KMS-11 (cell line): ENCODE measurements around the gene PRR11.

Source experiments
- H2AFZ ChIP-seq: fragments of 200-600 bp; sonication (generic); 2 replicates; pipeline ENCODE4 v1.6.1; 2016; ENCODE audit warnings: antibody characterized with exemption, mixed run types, low read depth
- H3K27ac ChIP-seq: fragments of 200-600 bp; sonication (generic); 2 replicates; pipeline ENCODE4 v1.6.1; 2016; ENCODE audit warnings: mild to moderate bottlenecking, mixed run types
- H3K27me3 ChIP-seq: fragments of 200-600 bp; sonication (generic); 2 replicates; pipeline ENCODE4 v1.6.1; 2017; ENCODE audit warnings: mild to moderate bottlenecking, low read depth, mixed run types, moderate library complexity; ENCODE audit not compliant: insufficient read depth
- H3K36me3 ChIP-seq: fragments of 200-600 bp; sonication (generic); 2 replicates; pipeline ENCODE4 v1.6.1; 2017; ENCODE audit warnings: mild to moderate bottlenecking, mixed run types; ENCODE audit not compliant: insufficient read depth
- H3K4me1 ChIP-seq: fragments of 200-600 bp; sonication (generic); 2 replicates; pipeline ENCODE4 v1.6.1; 2016; ENCODE audit warnings: mild to moderate bottlenecking, low read depth, mixed run types; ENCODE audit not compliant: poor library complexity, severe bottlenecking
- H3K4me2 ChIP-seq: fragments of 200-600 bp; sonication (generic); 2 replicates; pipeline ENCODE4 v1.7.0; 2016; ENCODE audit warnings: mild to moderate bottlenecking, mixed run types
- H3K4me3 ChIP-seq: fragments of 200-600 bp; sonication (generic); IDR thresholded peaks from 2 replicates; pipeline ENCODE4 v1.6.1; 2017; ENCODE audit warnings: low read depth, low read length, mixed read lengths; ENCODE audit not compliant: insufficient read depth
- H3K79me2 ChIP-seq: fragments of 200-600 bp; sonication (generic); 2 replicates; pipeline ENCODE4 v1.6.1; 2016; ENCODE audit warnings: low read depth, mixed run types; ENCODE audit not compliant: insufficient read depth
- H3K9ac ChIP-seq: fragments of 200-600 bp; sonication (generic); 2 replicates; pipeline ENCODE4 v1.6.1; 2016; ENCODE audit warnings: mild to moderate bottlenecking, mixed run types
- H4K20me1 ChIP-seq: fragments of 200-600 bp; sonication (generic); 2 replicates; pipeline ENCODE4 v1.6.1; 2016; ENCODE audit warnings: mild to moderate bottlenecking, mixed run types; ENCODE audit not compliant: insufficient read depth
- TF ChIP-seq, protein P1 (sequence below): fragments of 200-600 bp; sonication (generic); conservative IDR thresholded peaks from 2 replicates; pipeline ENCODE4 v1.6.1; 2017; ENCODE audit warnings: low read depth, mild to moderate bottlenecking, antibody characterized with exemption, low read length, moderate library complexity, mixed read lengths

Gene PRR11

DNA sequence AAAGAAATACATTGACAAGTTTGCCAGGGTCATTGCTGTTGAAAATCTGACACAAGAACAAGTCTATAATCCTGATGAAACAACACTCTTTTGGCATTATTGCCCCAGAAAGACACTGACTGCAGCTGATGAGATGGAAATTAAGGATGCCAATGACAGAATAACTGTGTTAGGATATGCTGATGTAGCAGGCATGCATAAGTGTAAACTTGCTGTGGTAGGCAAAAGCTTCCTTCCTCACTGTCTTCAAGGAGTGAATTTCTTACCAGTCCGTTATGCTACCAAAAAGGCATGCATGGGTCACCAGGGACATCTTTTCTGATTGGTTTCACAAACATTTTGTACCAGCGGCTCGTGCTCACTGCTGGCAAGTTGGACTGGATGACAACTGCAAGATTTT is 75.2 kb downstream of the PRR11 start:
- TF ChIP-seq, protein P1, sequence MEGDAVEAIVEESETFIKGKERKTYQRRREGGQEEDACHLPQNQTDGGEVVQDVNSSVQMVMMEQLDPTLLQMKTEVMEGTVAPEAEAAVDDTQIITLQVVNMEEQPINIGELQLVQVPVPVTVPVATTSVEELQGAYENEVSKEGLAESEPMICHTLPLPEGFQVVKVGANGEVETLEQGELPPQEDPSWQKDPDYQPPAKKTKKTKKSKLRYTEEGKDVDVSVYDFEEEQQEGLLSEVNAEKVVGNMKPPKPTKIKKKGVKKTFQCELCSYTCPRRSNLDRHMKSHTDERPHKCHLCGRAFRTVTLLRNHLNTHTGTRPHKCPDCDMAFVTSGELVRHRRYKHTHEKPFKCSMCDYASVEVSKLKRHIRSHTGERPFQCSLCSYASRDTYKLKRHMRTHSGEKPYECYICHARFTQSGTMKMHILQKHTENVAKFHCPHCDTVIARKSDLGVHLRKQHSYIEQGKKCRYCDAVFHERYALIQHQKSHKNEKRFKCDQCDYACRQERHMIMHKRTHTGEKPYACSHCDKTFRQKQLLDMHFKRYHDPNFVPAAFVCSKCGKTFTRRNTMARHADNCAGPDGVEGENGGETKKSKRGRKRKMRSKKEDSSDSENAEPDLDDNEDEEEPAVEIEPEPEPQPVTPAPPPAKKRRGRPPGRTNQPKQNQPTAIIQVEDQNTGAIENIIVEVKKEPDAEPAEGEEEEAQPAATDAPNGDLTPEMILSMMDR, result no peak
- no peak overlapping the region for H3K27ac ChIP-seq
- H4K20me1 ChIP-seq, result no peaks in the 10 kb centered on the region
- H3K4me3 ChIP-seq, result no peak overlapping the region
- H3K9ac ChIP-seq, result no peak overlapping the region
- H3K4me1 ChIP-seq, result peaks cover 13% of the 10 kb centered on the region
- no peak overlapping the region for H3K4me2 ChIP-seq
- H3K36me3 ChIP-seq, result no peaks in the 10 kb centered on the region
- no peak overlapping the region for H2AFZ ChIP-seq
- no peaks in the 10 kb centered on the region for H3K27me3 ChIP-seq
- H3K79me2 ChIP-seq, result no peaks in the 10 kb centered on the region

GRCh38 chr17:59234631-59235030 is 79.1 kb downstream of the PRR11 start:
- Histone ChIP-seq H3K79me2 (no peaks in the 10 kb centered on the region), H3K4me2 (peak overlapping the region; percentile 33), H4K20me1 (no peaks in the 10 kb centered on the region), H3K4me1 (peaks cover 13% of the 10 kb centered on the region), H3K27me3 (no peaks in the 10 kb centered on the region), H3K36me3 (no peaks in the 10 kb centered on the region), H3K9ac (no peak overlapping the region; the same call in 1 of the 2 replicates), H2AFZ (peak overlapping the region; percentile 32), H3K4me3 (no peak overlapping the region), H3K27ac (no peak overlapping the region)
- TF ChIP-seq, protein P1, result no peak

GRCh38 chr17:59238906-59239305 is 83.4 kb downstream of the PRR11 start:
- peaks cover 13% of the 10 kb centered on the region for H3K4me1 ChIP-seq
- H2AFZ ChIP-seq, result no peak overlapping the region
- no peak overlapping the region for H3K9ac ChIP-seq
- TF ChIP-seq, protein P1, result no peak
- no peaks in the 10 kb centered on the region for H3K27me3 ChIP-seq
- H3K4me2 ChIP-seq, result no peak overlapping the region
- H4K20me1 ChIP-seq, result no peaks in the 10 kb centered on the region
- H3K27ac ChIP-seq, result no peak overlapping the region
- no peak overlapping the region for H3K4me3 ChIP-seq
- no peaks in the 10 kb centered on the region for H3K36me3 ChIP-seq
- no peaks in the 10 kb centered on the region for H3K79me2 ChIP-seq

- no peak overlapping the region for H3K27ac ChIP-seq
- no peaks in the 10 kb centered on the region for H3K36me3 ChIP-seq
- no peaks in the 10 kb centered on the region for H4K20me1 ChIP-seq
- H3K79me2 ChIP-seq, result no peaks in the 10 kb centered on the region
- no peak overlapping the region for H3K9ac ChIP-seq
- no peak overlapping the region for H2AFZ ChIP-seq
- TF ChIP-seq, protein P1, result no peak
- H3K4me3 ChIP-seq, result no peak overlapping the region
- H3K4me2 ChIP-seq, result no peak overlapping the region
- H3K27me3 ChIP-seq, result no peaks in the 10 kb centered on the region
- no peaks in the 10 kb centered on the region for H3K4me1 ChIP-seq
Measured at GRCh38 chr17:59244081-59244480, 88.5 kb downstream of the PRR11 start.
